ENCODE measurements around the gene BTBD9. TPM values are rescaled to one million over a fixed set of nuclear protein-coding genes. Genes with fewer than 3 reads are reported as not detected.

BTBD9 gene
- polyA plus RNA-seq, 2 of the 4 experiments (the other 2 are of a cell fraction): 2.3 to 4.6 TPM

DNA sequence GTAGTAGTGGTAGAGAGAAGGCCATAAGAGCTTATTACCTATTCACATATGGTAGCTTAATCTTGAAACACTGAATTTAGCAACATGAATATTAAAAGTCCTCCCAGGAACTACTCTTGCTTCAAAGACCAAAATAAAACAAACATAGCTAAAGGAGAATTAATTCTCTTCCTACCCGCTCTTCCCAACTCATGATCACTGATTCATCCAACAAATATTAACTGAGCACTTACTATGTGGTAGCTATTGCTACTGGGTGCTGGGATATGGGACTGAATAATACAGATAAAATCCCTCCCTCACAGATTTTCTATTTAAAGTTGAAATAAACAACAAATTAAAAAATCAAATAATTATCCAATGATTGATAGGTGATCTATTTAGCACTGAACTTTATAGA lies 287.1 kb downstream of the BTBD9 start:
- no peak overlapping the region for H3K4me3 ChIP-seq
- no peaks in the 10 kb centered on the region for H3K9me3 ChIP-seq
- no peak for ATAC-seq
- H3K4me1 ChIP-seq: no peaks in the 10 kb centered on the region
- FAIRE-seq: no peak
- ChIA-PET CTCF (no interaction called here), POLR2A (no interaction called here)
- no peak for DNase-seq (ENCODE audit: low read depth in 1 of 2, low spot score in 1 of 2)
- no peak overlapping the region for H3K4me2 ChIP-seq
- H3K27ac ChIP-seq: no peak overlapping the region
- TF ChIP-seq CHD2 (IDR thresholded peaks at IDR 0.05; ENCODE audit: low read length, partially characterized antibody) (no peak), POLR2A (IDR thresholded peaks at IDR 0.05; ENCODE audit: low read length) (no peak), JUN (IDR thresholded peaks at IDR 0.05) (no peak), FOXS1 (CRISPR knock-in tag; IDR thresholded peaks at IDR 0.05) (no peak), HEYL (CRISPR knock-in tag; IDR thresholded peaks at IDR 0.05) (no peak), HOXB13 (CRISPR knock-in tag; IDR thresholded peaks at IDR 0.05; ENCODE audit: low read depth) (no peak), RARB (CRISPR knock-in tag; IDR thresholded peaks at IDR 0.05) (no peak), ZSCAN20 (CRISPR knock-in tag; IDR thresholded peaks at IDR 0.05) (no peak)
- TF ChIP-seq, protein P1, sequence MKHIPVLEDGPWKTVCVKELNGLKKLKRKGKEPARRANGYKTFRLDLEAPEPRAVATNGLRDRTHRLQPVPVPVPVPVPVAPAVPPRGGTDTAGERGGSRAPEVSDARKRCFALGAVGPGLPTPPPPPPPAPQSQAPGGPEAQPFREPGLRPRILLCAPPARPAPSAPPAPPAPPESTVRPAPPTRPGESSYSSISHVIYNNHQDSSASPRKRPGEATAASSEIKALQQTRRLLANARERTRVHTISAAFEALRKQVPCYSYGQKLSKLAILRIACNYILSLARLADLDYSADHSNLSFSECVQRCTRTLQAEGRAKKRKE (CRISPR knock-in tag; IDR thresholded peaks at IDR 0.05; ENCODE audit: low read depth): no peak
- TF ChIP-seq, protein P2, sequence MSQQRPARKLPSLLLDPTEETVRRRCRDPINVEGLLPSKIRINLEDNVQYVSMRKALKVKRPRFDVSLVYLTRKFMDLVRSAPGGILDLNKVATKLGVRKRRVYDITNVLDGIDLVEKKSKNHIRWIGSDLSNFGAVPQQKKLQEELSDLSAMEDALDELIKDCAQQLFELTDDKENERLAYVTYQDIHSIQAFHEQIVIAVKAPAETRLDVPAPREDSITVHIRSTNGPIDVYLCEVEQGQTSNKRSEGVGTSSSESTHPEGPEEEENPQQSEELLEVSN (IDR thresholded peaks at IDR 0.05; ENCODE audit: borderline replicate concordance, low read depth): no peak
- TF ChIP-seq, protein P3, sequence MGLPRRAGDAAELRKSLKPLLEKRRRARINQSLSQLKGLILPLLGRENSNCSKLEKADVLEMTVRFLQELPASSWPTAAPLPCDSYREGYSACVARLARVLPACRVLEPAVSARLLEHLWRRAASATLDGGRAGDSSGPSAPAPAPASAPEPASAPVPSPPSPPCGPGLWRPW (IDR thresholded peaks at IDR 0.05): no peak
- 64% methylated on average over 1 of the region's 1 CpG for WGBS (ENCODE audit: missing lambda C conversion rate)

DNA sequence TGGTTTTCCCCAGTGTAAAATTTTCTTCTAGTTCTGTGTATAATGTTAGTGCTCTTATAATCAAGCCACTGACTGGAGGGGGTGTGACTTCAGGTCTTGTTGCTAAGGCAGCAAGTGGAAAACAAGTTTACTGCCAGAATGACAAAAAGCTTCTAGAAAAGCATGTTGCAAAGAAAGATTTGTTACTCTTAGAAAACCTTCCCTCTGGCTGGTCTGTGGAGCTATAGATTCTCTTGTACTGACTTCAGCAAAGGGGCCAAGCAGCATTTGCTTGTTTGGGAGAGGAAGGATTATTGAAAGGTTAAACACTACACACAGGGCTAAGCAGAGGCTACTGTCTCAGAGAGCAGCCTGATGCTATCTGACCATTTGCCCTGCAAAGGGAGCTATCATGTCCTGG lies 288.8 kb downstream of the BTBD9 start:
- ChIA-PET CTCF (no interaction called here), POLR2A (interaction anchor here (0.6 kb wide), 1 partner anchor 288 kb away, joined by 6 read pairs; no protein-coding TSS in a partner anchor)
- ATAC-seq (no peak), DNase-seq (ENCODE audit: low read depth in 1 of 2, low spot score in 1 of 2) (no peak), FAIRE-seq (no peak)
- no peak for TF ChIP-seq ZC3H11A (IDR thresholded peaks at IDR 0.05)
- no peak for TF ChIP-seq RFX5 (IDR thresholded peaks at IDR 0.05)
- no peak for TF ChIP-seq POLR2AphosphoS2 (conservative IDR thresholded peaks at IDR 0.05; ENCODE audit: low read length)
- no peak for TF ChIP-seq EP300 (IDR thresholded peaks at IDR 0.05)
- TF ChIP-seq TFCP2L1 (CRISPR knock-in tag; IDR thresholded peaks at IDR 0.05): no peak
- no peak for TF ChIP-seq RCOR1 (IDR thresholded peaks at IDR 0.05; ENCODE audit: low read depth, low read length)
- TF ChIP-seq CBX8 (IDR thresholded peaks at IDR 0.05): no peak
- TF ChIP-seq RNF2 (IDR thresholded peaks at IDR 0.05; ENCODE audit: borderline replicate concordance, low read depth): no peak
- no peak for TF ChIP-seq GATA3 (IDR thresholded peaks at IDR 0.05; ENCODE audit: borderline replicate concordance)
- no peak for TF ChIP-seq ESRRA (IDR thresholded peaks at IDR 0.05; ENCODE audit: borderline replicate concordance, low read length)
- TF ChIP-seq, protein P4, sequence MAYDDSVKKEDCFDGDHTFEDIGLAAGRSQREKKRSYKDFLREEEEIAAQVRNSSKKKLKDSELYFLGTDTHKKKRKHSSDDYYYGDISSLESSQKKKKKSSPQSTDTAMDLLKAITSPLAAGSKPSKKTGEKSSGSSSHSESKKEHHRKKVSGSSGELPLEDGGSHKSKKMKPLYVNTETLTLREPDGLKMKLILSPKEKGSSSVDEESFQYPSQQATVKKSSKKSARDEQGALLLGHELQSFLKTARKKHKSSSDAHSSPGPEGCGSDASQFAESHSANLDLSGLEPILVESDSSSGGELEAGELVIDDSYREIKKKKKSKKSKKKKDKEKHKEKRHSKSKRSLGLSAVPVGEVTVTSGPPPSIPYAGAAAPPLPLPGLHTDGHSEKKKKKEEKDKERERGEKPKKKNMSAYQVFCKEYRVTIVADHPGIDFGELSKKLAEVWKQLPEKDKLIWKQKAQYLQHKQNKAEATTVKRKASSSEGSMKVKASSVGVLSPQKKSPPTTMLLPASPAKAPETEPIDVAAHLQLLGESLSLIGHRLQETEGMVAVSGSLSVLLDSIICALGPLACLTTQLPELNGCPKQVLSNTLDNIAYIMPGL (CRISPR knock-in tag; IDR thresholded peaks at IDR 0.05; ENCODE audit: borderline replicate concordance): no peak
- no peak for TF ChIP-seq SMC3 (IDR thresholded peaks at IDR 0.05)
- TF ChIP-seq HEYL (CRISPR knock-in tag; IDR thresholded peaks at IDR 0.05): no peak
- no peak for TF ChIP-seq ZSCAN20 (CRISPR knock-in tag; IDR thresholded peaks at IDR 0.05)
- TF ChIP-seq JUNB (IDR thresholded peaks at IDR 0.05): no peak
- TF ChIP-seq SREBF2 (IDR thresholded peaks at IDR 0.05): no peak
- TF ChIP-seq CBX2 (IDR thresholded peaks at IDR 0.05; ENCODE audit: borderline replicate concordance, low read depth): no peak
- Histone ChIP-seq H3K4me2 (no peak overlapping the region), H3K4me3 (no peak overlapping the region), H3K4me1 (no peaks in the 10 kb centered on the region), H3K9me3 (no peaks in the 10 kb centered on the region), H3K27ac (no peak overlapping the region)

Data from A549 (cell line).